ENCODE results near the gene MPP2. TPM values are rescaled to one million over a fixed set of nuclear protein-coding genes. Genes with fewer than 3 reads are reported as not detected.
"Not testable (repeated sequence)": the region's sequence is repeated elsewhere in the genome, so short reads cannot be mapped to it uniquely, and the experiment has no call there.

Gene MPP2
- total and polyA plus RNA-seq, 2 of the 13 experiments (the other 11 are each of a cell fraction or from before 2014, with no cell fraction given) = 0.20 to 1.7 TPM

GRCh38 chr17:43939886-43940285 lies 32.5 kb upstream of the MPP2 start (continued):
- TF ChIP-seq CSRNP1 (CRISPR knock-in tag; IDR thresholded peaks at IDR 0.05) = no peak

- H3K9ac ChIP-seq (ENCODE audit: insufficient read depth, low read depth, low read length); H3K27ac ChIP-seq (ENCODE audit: extremely low read length, insufficient read depth, low read length); DNase-seq (ENCODE audit: low spot score); in situ Hi-C loops (cut with HindIII; ENCODE audit: extremely low pct_ligation_motif_present, low pct_unique_long_range_greater_than_20kb); intact Hi-C loops (cut with micrococcal nuclease; ENCODE audit: unreplicated experiment); H3K4me1 ChIP-seq (ENCODE audit: insufficient read depth, low read length); H2AFZ ChIP-seq (ENCODE audit: low read length); H3K4me2 ChIP-seq (ENCODE audit: low read depth, low read length); ATAC-seq; H3K9me3 ChIP-seq (ENCODE audit: low read length); H3K4me3 ChIP-seq (replicated peaks in 1 of 3; ENCODE audit: insufficient read depth in 1 of 3, low read depth in 2 of 3, low read length in 3 of 3); H3K36me3 ChIP-seq (replicated peaks in 1 of 2; ENCODE audit: control insufficient read depth in 1 of 2, insufficient read depth in 2 of 2, low read length in 2 of 2); BruUV-seq (replicated peaks); H4K20me1 ChIP-seq (ENCODE audit: insufficient read depth, low read length); FAIRE-seq; H3K79me2 ChIP-seq (ENCODE audit: insufficient read depth, low read length): not testable (repeated sequence)
- peaks cover 18 to 77% of the 10 kb centered on the region in 2 experiments for H3K27me3 ChIP-seq (ENCODE audit: control insufficient read depth in 1 of 2, insufficient read depth in 2 of 2, low read length in 2 of 2)
- POLR2A ChIA-PET = interaction anchor here (0.7 to 1.4 kb wide), 2 partner anchors 62 to 99 kb away, joined by 3 to 5 read pairs; no protein-coding TSS in a partner anchor
- CTCF ChIA-PET (ENCODE audit: low intra/inter-chr PET ratio, low total read pairs) = interaction anchor here (7.7 kb wide), 1 partner anchor 56 kb away, joined by 128 read pairs; no protein-coding TSS in a partner anchor
- TF ChIP-seq ZNF770 (CRISPR knock-in tag; IDR thresholded peaks at IDR 0.05) = peak; percentile 81
- 37% methylated on average over 3 of the region's 3 CpGs for WGBS (ENCODE audit: low lambda C conversion rate)
These were observed 32.1 kb upstream of the MPP2 start for GRCh38 chr17:43939452-43939851.

Measured in HepG2 (cell line).